GM18870 (cell line): ENCODE data around the gene SLC22A7.

Source experiments
- ATAC-seq: cut with Tn5 transposase; IDR thresholded peaks from one replicate; pipeline ENCODE4 v1.9.1; 2021; ENCODE audit warnings: moderate library complexity; ENCODE audit not compliant: unreplicated experiment

Gene SLC22A7, protein sequence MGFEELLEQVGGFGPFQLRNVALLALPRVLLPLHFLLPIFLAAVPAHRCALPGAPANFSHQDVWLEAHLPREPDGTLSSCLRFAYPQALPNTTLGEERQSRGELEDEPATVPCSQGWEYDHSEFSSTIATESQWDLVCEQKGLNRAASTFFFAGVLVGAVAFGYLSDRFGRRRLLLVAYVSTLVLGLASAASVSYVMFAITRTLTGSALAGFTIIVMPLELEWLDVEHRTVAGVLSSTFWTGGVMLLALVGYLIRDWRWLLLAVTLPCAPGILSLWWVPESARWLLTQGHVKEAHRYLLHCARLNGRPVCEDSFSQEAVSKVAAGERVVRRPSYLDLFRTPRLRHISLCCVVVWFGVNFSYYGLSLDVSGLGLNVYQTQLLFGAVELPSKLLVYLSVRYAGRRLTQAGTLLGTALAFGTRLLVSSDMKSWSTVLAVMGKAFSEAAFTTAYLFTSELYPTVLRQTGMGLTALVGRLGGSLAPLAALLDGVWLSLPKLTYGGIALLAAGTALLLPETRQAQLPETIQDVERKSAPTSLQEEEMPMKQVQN

DNA sequence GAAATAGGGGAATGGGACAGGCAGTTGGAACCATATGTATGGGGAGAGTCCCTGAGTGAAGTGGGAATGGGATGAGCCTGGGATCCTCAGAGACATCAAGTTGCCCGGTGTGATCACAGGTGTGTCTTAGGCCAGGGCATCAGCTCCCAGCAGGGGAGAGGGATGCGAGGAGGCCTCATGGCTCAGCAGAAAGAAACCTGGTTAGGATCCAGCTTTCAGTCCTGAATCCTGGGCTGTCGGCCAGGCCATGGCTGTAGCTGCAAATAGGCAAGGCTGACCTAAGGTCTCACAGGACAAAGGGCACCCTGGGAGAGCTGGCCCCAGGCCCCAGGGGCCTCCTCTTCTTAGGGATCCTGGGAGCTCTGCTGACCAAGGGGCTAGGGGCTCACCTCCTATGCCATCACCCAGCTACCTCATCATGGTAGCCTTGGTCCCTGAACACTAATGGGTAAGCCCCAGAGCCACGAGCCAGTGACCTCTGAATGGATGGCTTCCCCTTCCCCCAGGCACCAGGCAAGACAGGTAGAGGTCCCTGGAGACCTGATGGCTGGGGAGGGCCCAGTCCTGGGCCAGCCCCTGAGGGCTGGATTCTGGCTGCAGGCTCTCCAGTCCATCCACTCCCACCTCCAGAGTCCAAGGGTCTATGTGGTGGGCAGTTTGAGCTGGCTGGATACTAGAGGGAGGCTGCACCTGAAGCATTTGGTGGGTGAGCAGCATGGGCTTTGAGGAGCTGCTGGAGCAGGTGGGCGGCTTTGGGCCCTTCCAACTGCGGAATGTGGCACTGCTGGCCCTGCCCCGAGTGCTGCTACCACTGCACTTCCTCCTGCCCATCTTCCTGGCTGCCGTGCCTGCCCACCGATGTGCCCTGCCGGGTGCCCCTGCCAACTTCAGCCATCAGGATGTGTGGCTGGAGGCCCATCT is at the start of gene SLC22A7:
TSS of gene SLC22A7 (plus strand) at position 617 of the 921 bp plus-strand sequence. CDS start at position 716, 99 bp downstream.
- ATAC-seq: no peak

DNA sequence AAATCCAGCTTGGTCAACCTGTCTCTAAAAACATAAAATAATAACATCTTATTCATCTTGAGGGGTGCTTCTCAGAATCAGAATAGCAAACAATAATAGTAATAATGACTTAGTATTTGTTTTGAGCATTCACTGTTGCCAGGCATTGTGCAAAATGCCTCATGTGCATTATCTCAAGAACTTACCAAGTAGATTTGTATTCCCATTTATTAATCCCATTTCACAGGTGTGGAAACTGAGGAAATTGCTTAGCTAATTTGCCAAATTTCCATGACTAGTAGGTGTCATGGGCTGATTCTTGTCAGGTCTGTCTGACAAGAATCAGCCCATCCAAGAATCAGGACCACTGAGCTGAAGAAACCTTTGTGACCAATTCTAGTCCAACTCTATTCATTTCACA is 49.3 kb upstream of the SLC22A7 start:
- no peak for ATAC-seq

GRCh38 chr6:43250992-43251373 is 47.1 kb upstream of the SLC22A7 start:
- ATAC-seq: no peak

DNA sequence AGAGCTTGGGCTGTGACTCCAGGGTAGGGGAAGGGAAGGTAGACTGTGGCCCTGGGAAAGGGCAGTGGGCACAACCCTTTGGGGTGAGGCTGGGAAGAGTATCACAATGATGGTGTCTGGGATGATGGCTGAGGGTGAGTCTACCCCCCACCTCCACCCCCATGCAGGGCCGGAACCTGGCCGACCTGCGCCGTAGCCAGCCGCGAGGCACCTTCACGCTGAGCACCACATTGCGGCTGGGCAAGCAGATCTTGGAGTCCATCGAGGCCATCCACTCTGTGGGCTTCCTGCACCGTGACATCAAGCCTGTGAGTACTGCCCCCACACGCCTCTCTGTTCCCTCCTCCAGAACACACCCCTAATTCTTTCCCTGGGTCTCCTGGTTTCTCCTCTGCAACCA is 44.7 kb upstream of the SLC22A7 start:
- ATAC-seq: no peak

DNA sequence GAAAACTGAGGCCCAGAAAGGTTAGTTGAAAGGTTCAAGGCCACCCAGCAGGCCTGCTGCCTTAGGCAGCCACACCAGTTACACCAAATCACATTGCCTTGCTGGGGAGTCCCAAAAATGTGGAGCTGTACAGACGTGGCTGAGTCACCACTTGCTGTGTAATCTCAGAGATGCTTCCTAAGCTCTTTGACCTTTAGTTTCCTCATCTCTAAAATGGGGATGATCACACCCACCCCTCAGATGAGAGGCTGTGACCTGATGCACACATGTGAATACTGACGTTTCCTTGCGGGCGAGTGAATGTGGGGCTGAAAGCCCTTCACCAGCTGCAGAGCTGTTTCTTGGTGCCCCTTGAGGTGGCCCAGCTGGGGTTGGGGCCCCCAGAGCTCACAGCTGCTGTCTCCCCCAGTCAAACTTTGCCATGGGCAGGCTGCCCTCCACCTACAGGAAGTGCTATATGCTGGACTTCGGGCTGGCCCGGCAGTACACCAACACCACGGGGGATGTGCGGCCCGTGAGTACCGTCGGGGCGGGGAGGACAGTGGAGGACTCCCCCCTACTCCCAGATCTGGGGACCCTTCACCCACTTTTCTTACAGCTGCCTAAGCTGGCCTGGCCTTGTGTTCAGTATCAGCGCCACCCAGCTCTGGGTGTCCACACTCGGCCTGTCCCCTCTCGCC is 43.8 kb upstream of the SLC22A7 start:
- no peak for ATAC-seq

DNA sequence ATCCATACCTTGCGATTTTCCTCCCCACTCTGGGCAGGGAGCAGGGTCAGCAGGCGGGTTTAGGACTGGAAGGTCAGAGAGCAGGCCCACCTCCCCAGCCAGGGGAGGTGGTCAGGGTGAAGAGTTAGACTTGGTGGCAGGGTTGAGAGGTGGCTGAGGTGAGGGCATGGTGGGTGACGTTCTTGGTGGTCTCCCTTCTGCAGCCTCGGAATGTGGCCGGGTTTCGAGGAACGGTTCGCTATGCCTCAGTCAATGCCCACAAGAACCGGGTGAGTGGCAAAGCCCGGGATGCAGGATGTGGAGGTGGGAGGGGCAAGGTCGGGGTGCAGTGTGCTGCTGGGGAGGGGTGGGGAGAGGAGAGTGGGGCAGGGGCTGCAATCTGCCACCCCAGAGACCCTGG is 43.2 kb upstream of the SLC22A7 start:
- ATAC-seq: no peak

GRCh38 chr6:43255408-43256054 is 42.5 kb upstream of the SLC22A7 start:
- ATAC-seq: no peak

DNA sequence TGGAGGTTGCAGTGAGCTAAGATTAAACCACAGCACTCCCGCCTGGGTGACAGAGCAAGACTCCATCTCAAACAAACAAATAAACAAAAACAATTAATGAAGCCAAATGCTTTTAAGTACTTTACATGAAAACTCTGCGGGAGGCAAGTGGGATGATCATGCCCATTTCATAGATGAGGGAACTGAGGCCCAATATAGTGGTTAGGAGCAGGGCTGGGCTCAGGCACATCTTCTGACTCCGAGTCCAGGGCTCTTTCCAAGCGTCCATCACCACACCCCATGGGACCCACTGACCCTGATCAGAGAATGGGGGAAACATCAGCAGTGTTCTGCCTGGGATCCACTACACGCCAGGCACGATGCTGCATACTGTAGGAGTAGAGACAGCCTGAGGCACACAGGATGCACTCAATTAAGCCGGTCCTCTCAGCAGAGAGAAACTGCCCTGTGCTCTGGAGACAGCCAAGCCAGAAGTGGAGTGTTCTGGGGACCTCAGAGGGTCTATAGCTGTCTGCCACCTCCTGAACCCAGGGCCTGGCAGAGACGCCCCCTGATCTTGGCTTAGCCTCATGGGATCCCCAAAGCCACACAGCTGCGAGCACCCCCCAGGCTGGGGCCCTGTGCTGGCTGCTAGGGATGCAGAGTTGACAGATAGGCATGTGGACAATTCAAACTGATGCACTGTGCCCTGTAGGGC is 41.2 kb upstream of the SLC22A7 start:
- no peak for ATAC-seq

- no peak for ATAC-seq
These were observed 40.5 kb upstream of the SLC22A7 start for GRCh38 chr6:43257367-43258145.

GRCh38 chr6:43258180-43258579 is 39.9 kb upstream of the SLC22A7 start:
- no peak for ATAC-seq

GRCh38 chr6:43258807-43259686 is 39.0 kb upstream of the SLC22A7 start:
- ATAC-seq: no peak

- ATAC-seq: no peak
These were observed 37.3 kb upstream of the SLC22A7 start for GRCh38 chr6:43260791-43261190.

GRCh38 chr6:43261198-43261597 is 36.9 kb upstream of the SLC22A7 start:
- ATAC-seq: no peak

DNA sequence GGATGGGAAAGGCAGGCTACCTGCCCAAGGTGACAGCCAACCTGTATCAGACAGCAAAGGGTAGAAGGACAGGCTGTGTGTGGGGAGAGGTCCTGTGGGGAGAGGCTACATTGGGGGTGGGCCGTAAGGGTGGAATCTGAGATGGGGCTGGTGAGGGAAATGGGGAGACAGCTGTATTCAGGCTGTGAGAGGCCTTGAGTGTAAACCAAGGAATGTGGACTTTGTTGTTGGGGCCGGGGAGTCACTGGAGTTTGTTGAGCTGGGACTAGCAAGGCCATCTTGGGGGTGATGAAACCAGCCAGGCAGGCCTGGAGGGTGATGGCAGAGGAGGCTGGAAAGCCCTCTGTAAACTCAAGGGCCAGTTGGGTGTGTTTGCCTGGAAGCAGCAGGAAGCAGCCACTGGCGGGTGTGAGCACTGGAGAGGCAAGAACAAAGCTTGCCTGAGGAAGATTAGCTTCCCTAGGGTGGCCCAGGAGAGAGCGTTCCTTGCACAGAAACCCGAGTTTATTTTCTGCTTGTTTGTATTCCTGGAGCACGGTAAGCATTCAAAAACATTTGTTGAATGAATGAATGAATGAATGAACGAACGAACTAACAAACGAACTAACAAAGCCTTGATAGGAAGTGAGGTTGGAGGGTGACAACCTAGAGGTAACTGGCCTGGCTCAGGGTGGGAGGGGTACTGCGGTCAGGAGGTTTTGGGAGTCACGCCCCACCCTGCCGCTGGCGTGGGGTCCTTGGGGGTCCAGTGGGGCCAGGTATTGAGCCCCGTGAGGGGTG is 35.9 kb upstream of the SLC22A7 start:
- no peak for ATAC-seq

GRCh38 chr6:43262780-43263313 is 35.2 kb upstream of the SLC22A7 start:
- no peak for ATAC-seq

DNA sequence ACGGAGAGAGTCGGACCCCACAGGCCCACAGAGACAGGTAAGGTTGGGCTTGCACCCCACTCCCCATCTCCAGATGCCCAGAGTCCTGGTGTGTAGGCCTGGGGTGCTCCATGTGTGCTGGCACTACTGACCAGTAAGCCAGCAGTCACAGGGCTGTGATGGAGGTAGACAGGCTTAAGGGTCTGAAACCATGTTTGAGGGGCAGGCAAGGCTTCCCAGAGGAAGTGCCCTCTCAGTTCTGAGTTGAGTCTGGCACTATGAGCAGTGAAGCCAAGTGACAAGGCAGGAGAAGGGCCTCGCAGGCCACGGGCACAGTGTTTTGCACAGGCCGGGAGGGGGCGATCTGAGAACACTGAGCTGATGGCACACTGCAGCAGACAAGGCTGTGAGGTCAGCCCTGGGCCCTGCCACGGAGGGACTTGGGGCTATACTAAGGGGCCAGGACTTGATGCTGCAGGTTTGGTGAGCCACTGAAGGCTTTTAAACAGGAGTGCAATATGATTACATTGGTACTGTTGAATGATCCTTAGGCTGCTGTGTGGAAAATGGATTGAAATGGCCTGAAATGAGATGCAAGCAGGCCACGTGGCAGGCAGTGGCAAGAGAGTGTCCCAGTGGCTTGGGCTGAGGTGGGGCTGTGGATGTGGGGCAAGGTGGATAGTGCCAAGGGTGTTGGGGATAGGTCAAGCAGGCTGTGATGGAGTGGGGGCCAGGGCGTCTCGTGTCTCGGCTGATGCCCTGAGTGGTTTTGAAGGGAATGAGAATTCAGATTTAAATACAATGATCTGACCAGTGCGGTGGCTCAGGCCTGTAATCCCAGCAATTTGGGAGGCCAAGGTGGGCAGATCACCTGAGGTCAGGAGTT is 34.5 kb upstream of the SLC22A7 start:
- ATAC-seq: no peak
